Effector CD8-positive, alpha-beta T cell (primary cell): ENCODE measurements around the gene RXRA.

ENCODE experiments used
- DNase-seq: peaks from one replicate; lab custom pipeline; 2025; lab: John Stamatoyannopoulos, UW

The RXRA gene

DNA sequence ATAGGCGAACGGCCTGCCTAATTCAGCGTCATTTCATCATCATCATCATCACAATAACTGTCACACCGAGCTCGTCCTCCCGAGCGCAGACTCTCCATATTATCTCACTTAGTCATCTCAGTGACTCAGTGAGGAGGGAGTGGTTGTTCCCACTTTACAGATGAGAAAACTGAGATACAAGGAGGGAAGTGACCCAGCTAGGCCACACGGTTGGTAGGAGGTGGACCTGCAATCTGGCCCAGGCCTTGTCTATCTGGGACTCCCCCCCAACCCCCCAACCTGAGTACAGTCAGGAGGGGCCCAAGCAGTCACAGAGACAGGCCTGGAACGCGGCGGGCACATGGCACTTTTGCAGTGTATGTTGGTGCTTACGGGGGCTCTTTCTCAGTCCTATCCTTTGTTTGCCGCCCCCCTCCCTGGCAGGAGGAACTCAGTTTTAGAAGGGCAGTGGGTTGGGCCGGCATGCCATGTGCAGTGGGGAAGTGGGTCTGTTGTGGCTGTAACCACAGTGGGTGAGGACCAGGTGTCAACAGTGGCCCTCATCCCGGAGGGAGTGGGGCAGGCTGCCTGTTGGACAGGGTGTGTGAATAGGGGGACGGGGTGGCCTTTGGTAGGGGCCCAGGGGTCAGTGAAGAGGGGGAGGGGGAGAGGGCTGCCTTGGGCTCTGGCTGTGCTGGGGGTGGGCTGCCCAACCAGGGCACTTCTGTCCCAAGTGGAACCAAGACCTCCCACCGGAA lies 1.7 kb upstream of the RXRA start:
- no peak for DNase-seq

DNA sequence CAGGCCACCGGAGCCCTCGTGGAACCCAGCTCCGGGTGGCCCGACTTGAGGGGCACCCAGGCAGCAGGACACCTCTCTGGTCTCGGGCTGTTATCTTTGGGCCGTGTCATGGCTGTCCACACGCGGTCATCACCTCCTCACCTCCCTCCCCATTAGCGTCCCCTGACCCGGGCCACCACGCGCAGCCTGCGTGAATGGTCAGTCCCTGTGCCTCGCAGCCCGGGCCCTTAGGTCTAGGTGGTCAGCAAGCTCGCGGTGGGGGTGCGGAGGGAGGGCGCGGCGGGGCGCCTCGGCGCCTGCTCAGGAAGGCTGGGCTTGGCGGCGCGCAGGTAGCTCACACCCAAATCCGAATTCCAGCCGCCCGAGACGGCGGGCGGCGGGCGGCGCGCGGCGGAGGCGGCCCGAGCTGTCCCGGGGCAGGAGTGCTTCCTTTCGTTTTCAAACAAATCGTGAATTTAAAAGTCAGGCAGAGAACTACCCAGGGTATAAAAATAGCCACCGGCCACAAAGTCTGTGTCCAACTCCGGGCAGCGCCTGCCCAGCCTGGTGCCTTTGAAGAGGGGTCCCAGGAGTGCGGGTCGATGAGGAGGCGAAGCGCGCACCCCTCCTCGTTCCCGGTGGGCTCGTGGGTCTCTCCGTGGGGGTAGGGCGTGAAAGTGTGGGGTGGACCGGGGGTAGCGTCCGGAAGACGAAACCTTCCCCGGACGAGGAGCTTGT lies 1.0 kb upstream of the RXRA start:
- no peak for DNase-seq

DNA sequence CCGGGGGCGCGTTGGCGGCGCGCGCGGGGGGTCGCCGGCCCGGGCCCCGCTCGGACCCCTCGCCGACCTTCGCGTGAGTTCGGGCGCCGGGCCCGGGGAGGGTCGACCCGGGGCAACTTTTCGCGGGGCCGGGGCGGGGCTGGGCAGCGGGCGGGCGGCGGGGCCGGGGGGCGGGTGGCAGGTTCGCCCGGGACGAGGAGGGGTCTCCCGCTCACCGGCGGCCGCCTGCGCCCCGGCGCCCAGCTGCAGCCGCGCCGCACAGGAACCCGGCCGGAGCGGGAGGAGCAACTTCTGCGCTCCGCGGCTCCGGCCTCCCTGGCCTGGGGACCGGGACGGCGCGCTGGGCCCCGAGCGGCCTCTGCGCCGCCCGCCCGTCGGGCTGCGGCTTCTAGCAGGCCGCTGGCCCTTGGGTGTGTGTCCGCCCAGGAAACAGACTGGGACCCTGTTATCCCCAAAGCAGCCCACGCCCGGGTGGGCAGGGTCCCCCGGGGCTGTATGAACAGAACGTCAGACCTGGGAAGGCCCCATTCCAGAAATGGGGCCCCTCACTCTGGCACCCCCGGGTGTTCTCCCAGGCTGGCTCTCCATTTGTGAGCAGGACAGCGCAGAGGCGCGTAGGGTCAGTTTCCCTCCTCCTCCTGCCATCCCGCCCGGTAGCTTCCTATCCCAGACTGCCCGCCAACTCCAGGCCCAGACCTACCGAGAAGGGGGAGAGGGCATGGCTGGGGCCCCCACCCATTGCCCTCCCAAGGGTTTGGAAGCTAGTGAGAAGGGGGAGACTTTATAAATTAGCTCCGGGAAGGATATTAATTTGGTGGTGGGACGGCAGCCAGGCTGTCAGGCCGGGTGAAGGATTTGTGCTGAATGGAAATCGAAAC lies 708 bp downstream of the RXRA start:
- DNase-seq = no peak

DNA sequence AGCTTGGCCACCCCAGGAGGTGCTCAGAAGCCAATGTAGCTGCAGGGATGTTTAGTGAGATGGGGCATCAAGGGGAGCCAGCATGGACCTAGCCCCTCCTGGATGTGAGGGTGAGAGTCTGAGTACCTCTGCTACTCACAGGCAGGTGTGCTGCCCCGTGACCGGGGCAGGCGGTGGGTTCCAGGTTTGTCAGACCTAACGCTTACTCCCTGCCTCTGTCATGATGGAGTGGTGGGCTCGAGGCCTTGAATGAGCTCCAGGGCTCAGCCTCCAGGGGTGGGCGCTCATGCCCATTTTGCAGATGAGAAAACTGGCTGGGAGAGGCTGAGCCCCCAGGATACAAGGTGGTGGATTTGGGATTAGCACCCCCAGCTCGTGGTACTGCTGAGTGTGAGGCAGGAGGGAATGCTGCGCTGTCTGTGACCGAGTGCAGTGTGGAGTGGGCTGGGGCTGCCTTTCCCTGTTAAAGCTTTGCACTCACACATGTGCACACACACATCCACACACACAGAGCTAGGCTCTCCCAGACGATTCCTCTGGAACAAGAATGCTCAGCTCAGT lies 1.5 kb downstream of the RXRA start:
- DNase-seq = no peak

DNA sequence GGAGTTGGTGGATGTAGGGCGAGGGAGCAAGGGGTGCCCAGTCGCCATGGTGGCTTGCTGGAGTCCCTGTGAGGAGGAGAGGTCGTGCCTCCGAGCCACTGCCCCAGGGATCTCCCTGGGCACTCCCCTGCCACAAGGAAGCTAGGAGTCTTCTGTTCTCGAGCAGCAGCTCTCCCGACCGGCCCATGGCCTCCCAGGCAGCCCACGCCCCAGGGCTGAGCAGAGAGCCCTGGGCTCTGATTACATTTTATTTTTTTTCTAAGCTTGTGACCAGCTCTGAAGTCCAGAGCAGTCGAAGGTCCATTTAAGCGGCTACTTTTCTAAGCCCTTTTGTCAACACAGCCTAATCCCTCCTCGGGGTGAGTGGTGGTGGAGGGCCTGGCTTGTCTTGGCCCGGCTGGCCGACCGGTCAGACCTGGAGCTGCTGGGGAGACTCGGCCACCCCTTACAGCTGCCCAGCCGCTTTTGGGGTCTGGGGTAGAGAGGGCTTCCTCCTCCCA lies 2.1 kb downstream of the RXRA start:
- no peak for DNase-seq

DNA sequence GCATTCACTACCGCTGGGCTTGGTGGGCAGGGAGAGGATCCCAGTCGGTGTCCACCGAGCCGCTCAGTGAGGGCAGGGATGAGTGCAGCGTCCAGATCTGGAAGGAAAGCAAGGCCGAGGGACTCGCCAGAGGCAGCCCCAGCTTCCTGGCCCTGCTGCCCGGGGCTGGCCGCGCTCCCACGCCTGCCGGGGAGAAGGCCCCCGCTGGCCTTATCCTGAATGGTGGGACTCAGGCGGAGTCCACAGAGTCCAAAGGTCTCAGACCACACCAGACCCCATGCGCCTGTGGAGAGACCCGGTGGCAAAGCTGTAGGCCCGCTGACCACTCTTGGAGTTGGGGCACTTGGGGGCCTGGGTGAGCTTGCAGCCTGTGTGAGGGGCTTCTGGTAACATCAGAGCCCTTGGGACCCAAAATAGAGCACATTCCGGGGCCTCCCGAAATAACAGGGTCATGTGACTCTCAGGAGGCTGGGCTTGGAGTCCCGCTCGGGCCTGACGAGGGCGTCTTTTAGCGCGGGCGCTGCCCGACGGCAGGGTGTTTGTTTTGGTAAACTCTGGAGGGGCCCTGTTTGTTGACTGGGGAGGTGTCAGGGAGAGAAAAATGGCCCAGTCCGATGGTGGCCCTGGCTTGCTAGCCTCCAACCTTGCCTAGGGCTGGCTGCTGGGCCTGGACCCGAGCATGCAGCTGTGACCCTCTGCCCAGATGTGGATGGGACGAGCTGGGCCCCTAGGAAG lies 2.8 kb downstream of the RXRA start:
- DNase-seq = no peak

DNA sequence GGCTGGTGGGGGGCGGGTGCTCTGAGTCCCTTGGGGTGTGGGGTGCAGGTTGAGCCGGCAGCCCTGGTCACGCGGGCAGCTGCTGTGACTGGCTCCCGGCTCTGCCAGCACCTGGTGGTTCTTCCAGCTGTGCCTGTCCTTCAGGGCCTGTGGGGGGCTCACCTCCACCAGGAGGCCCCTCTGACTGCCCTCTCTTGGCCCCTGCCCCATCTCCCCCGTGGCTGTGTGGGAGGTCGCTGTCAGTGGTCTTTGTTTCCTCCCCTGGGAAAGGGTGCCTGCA lies 3.3 kb downstream of the RXRA start:
- no peak for DNase-seq

DNA sequence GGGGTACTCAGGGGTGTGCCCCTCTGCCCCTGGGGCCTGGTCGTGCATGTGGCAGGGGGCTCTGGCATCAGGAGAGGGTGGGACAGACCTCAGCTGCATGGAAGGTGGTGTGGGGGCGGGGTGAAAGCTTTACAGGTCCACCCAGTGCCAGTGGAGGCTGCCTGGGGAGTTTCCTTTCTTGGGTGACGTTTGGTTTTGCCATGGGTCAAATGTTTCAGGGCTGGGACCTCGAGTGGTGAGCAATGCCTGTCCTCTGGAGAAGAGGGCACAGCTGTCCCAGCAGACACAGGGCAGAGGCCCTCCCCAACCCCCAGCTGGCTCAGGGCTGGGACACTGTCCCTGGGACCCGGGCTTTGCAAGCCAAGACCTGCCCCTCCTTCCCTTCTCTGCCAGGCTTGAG lies 3.6 kb downstream of the RXRA start:
- no peak for DNase-seq

DNA sequence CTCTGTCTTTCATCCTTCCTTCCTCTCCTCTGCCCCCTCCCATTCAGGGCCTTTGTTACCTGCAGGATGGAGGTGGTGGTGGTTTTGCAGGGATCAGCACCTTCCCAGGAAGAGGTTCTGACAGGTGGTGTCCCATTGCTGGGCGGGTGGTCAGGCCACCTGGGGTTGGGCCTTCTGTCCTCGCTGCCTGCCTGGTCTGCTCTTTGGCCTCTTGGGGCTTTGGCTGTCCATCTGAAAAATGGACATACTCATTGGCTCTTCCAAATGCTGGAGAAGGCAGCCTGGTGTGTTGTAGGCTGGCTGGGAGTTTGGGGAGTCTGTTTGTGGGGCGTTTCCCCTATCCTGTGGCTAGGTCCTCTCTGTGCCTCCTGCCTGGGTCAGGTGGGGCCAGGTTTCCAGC lies 4.3 kb downstream of the RXRA start:
- DNase-seq = no peak

DNA sequence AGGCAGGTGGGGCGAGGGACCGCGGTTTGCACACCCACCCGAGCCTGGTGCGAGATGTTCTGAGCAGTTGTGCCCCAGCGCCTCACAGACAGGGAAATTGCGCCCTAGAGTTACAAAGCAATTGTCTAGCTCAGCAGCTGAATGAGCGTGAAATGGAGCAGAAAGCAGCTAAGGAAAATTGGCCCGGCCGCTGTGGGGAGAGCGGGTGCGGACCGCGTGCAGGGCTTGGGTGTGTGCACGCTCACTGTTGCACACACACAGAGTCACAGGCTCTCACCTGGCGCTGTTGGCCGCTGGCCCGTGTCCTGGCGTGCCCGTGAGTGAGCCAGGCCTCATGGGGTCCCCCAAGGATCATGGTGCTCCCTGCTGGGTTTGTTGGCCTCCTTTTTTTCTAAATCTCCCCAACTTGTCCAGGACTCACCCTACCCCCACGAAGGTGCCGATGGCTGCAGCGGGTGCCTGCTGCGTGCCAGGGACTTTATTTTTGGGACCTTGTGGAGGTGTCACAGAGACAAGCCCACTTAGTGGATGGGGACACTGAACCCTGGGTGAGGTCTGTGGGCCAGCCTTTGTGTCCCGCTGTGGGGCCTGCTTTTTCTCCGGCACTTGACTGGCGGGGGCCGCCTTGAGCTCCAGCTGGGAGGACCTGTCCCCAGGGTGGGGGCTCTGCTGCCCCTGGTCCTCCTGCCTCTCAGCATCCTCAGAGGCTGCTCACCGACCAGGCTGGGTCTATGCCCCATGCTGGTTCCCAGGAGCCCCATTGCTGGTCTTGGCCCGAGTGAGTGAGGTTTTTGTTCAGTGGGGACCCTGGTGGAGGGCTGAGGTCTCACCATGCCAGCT lies 5.2 kb downstream of the RXRA start:
- no peak for DNase-seq

DNA sequence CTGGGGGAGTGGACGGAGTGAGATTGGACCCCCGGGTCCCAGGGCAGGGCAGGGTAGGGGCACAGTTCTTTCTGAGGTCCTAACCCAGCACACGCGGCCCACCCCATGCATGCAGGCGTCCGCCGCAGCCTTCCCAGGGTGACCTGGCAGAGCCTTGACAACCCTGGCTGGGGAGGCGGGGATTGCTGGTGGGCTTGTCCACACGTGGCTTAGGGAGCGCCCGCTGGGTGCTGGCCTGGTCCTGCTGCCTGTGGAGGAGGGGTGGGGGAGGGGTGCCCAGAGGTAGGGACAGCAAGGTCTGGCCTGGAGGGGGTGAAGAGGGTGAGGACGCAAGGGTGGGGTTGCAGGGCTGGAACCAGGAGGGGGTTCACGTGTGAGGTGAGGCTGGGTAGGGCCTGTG lies 6.0 kb downstream of the RXRA start:
- no peak for DNase-seq

DNA sequence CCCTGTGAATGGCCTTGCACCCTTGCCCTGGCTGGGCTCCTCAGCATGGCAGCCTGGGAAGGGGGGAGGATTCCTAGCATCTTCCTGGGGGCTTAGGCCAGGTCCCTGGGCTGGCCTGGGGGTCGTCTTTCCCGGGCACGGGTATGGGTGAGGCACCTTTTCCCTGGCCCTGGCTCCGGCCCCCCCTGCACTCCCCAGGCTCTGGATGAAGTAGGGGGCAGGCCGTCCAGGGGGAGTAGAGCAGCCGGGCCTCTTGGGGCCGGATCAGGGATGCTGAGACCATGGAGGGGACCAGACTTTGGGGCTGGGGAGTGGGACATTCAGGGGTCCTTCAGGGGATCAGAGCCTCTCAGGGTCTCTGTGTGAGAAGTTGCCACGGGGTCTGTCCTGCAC lies 6.6 kb downstream of the RXRA start:
- no peak for DNase-seq

DNA sequence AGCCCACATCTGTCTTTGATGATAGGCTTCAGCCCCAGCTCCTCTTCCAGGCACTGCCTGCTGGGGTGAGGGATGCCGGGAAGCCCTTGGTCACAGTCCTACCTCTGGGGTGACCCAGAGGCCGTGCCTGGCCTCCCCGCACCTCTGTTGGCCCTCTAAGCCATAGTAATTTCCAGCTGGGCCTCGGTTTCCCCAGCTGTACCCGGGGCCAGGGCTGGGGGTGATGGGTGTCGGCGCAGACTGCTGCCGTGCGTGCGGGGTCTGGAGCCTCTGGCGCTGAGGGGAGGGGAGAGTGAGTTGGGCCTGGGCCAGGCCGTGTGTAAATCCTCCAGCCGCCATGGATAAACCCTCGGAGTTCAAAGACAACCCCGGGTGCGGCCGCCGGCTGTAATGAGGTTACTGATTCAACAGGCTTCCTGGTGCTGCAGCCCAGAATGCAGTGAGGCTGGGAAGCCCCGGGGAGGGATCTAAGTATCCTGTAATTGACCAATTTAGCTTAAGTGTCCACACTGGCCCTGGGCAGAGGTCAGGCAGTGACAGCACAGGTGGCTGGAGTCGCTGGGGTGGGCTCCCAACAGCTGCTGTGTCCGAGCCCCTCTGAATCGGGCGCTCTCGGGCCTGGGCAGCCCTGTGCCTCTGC lies 7.1 kb downstream of the RXRA start:
- no peak for DNase-seq

DNA sequence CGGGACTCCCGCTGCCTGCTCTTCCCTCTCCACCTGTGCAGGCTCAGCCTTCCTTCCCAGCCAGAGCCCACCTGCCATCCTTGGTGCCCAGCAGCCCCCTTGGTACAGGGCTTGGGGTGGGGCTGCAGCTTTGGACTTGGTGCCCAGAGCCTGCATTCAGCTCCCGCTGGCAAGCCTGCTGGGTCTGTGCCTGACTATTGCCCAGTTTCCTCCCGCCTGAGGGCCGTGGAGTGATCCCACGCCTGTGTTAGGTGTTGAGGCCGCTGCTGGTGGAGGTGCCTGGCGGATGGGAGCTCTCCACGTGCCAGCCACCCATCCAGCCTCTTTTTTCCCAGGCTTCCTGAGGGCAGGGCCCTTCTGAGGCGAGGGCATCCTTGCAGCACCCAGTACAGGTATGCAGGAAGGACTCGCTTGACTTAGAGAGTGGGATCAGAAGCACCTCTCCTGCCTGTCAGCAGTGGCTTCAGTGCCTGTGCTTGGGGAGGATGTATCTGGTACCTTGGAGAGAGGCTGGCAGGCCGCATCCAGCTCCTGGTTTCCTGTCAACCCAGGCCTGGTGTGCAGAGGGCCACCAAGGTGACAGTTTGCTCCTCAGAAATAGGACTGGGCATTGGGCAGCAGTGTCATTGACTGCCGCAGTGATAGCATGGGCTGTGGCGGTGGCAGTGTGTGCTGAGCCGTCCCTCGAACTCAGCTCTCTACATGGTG lies 7.8 kb downstream of the RXRA start:
- DNase-seq = no peak

DNA sequence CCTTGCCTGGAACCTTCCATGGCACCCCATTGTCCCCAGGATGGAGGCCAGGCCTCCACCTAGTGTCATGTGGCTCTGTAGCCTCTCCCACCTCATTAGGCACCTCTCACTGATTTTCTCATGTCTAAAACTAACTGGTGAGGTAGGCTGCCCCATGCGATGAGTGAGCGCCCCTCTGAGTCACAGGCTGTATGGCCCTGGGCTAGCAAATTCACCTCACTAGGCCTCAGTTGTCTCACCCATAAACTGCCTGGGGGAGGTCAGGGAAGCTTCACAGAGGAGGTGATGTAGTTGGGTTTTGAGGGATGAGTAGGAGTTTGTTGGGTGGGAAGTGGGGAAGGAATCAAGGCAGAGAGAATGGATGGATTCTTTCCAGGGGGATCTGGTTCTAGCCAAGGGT lies 8.8 kb downstream of the RXRA start:
- no peak for DNase-seq

DNA sequence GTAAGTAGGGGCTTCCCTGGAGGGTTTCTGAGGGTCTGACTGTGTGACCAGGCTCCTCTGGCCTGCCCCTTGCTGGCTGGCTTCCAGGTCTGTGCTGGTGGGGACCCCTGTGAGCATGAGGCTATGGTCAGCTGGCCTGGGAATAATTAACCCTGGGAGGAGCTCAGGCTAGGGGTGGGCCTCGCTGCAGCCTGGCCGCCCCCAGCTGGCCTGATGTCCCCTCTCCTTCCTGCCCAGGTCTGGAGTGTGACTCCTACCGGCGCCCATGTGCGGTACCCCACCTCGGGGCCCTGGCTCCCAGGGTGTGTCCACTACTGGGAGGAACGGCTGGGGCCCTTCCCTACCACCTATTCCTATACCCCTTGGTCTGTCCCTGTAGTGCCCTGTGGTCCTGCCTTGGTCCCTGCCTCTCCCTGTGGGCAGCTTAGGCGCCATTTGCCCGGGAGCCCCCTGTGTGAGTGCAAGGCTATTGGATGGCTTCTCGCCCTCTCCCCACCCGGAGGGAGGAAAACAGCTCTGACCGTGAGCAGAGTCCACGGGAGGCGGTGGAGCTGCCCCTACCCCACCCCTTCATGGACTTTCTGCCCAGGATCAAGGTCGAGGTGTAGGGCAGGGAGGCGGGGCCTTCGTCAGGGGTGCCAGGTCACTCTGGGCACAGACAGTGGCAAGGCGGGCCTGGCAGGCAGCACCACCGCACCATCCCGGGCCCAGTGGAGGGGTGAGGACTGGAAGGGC lies 9.4 kb downstream of the RXRA start:
- no peak for DNase-seq

DNA sequence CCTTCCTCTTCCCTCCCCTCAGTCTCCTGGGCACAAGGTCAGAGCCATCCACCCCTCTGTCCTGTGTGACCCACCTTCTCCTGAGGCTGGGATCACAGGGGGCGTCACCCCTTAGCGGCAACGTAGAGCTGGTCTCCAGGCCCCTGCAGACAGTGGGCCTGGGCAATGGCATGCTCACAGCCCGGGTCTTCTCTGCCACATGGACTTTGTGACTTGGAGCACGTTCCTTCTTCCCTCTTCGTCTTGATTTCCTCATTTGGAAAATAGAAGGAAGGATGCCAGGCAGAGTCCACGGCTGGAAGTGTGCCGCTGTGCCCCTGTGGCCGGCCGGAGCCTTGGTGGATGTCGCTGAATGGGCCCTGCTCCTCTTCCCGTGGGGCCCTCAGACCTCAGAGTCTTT lies 10.0 kb downstream of the RXRA start:
- DNase-seq = no peak

DNA sequence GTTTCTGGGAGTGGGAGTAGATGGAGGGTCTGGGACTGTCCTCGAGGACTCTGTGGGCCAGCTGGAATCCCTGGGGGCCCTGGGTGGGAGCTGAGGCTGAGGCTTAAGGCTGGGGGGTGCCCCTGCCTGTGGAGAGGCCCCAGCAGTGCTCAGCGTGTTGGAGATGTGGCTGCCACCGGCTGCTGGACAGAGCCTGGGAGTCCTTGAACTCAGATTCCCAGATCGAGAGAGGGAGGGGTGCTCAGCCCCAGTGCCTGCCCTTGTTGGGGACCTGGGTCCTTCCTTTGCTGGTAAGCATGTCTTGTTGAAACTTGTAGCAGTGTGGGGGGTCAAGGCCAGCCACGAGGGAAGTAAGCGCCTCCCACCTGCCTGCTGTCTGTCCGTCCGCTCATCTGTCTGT lies 10.7 kb downstream of the RXRA start:
- DNase-seq = no peak

DNA sequence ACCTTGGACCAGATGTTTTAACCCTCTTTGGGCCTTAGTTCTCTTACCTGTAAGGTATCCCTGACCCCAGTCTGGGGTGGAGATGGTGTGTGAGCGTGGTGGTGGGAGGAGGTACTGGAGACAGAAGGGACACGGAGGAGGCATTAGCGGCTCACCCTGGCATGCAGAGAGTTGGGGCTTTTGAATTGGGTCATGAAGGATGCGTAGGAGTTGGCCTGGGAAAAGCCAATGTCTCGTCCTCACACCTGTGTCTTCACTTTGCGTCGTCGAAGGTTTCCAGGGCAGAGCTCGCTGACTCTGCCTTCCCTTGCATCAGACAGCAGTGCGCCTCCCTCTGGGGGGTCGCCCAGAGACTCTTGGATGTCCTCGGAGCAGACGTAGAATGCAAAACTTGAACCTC lies 11.2 kb downstream of the RXRA start:
- DNase-seq = no peak
